ENCODE data around the gene CEP128. TPM values are rescaled to one million over a fixed set of nuclear protein-coding genes. Genes with fewer than 3 reads are reported as not detected.

CEP128 gene
- total RNA-seq, 1 experiment from 2014 or later: 27.3 TPM

GRCh38 chr14:80518173-80518572 is 423.4 kb downstream of the CEP128 start:
- Histone ChIP-seq H3K9me3 (ENCODE audit: low read depth, low read length, poor library complexity, severe bottlenecking) (no peaks in the 10 kb centered on the region), H3K27me3 (replicated peaks; ENCODE audit: insufficient read depth, low read depth, low read length, poor library complexity) (no peaks in the 10 kb centered on the region), H3K27ac (ENCODE audit: low read depth, low read length, poor library complexity, severe bottlenecking) (no peak overlapping the region), H3K36me3 (ENCODE audit: insufficient read depth, low read length, poor library complexity, severe bottlenecking) (no peaks in the 10 kb centered on the region), H3K4me1 (ENCODE audit: insufficient read depth, low read length, poor library complexity, severe bottlenecking) (no peaks in the 10 kb centered on the region), H3K4me3 (ENCODE audit: low read depth, low read length, poor library complexity, severe bottlenecking) (no peak overlapping the region)
- ChIA-PET CTCF (no interaction called here), POLR2A (ENCODE audit: low non-redundant PET) (no interaction called here)
- no TSS peak for BruUV-seq (replicated peaks)
- intact Hi-C loops (cut with micrococcal nuclease; ENCODE audit: unreplicated experiment): no loop called here
- no peak for DNase-seq (ENCODE audit: low spot score)
- TF ChIP-seq CTCF (conservative IDR thresholded peaks at IDR 0.05; ENCODE audit: low read depth, low read length) (no peak), EZH2 (IDR thresholded peaks at IDR 0.05; ENCODE audit: borderline replicate concordance, low read depth, low read length, poor library complexity, severe bottlenecking) (no peak)

- Histone ChIP-seq H3K27ac (ENCODE audit: low read depth, low read length, poor library complexity, severe bottlenecking) (no peak overlapping the region), H3K4me3 (ENCODE audit: low read depth, low read length, poor library complexity, severe bottlenecking) (no peak overlapping the region), H3K4me1 (ENCODE audit: insufficient read depth, low read length, poor library complexity, severe bottlenecking) (no peaks in the 10 kb centered on the region), H3K27me3 (replicated peaks; ENCODE audit: insufficient read depth, low read depth, low read length, poor library complexity) (no peaks in the 10 kb centered on the region), H3K36me3 (ENCODE audit: insufficient read depth, low read length, poor library complexity, severe bottlenecking) (no peaks in the 10 kb centered on the region), H3K9me3 (ENCODE audit: low read depth, low read length, poor library complexity, severe bottlenecking) (no peaks in the 10 kb centered on the region)
- CTCF ChIA-PET: no interaction called here
- TF ChIP-seq EZH2 (IDR thresholded peaks at IDR 0.05; ENCODE audit: borderline replicate concordance, low read depth, low read length, poor library complexity, severe bottlenecking) (no peak), CTCF (conservative IDR thresholded peaks at IDR 0.05; ENCODE audit: low read depth, low read length) (no peak)
- no TSS peak for BruUV-seq (replicated peaks)
- intact Hi-C loops (cut with micrococcal nuclease; ENCODE audit: unreplicated experiment): no loop called here
- DNase-seq (ENCODE audit: low spot score): no peak
- POLR2A ChIA-PET (ENCODE audit: low non-redundant PET): no interaction called here
Observed at GRCh38 chr14:80507292-80507869, 434.2 kb downstream of the CEP128 start.

- POLR2A ChIA-PET (ENCODE audit: low non-redundant PET): no interaction called here
- Histone ChIP-seq H3K4me1 (ENCODE audit: insufficient read depth, low read length, poor library complexity, severe bottlenecking) (no peaks in the 10 kb centered on the region), H3K36me3 (ENCODE audit: insufficient read depth, low read length, poor library complexity, severe bottlenecking) (no peaks in the 10 kb centered on the region), H3K27ac (ENCODE audit: low read depth, low read length, poor library complexity, severe bottlenecking) (no peak overlapping the region), H3K4me3 (ENCODE audit: low read depth, low read length, poor library complexity, severe bottlenecking) (no peak overlapping the region), H3K27me3 (replicated peaks; ENCODE audit: insufficient read depth, low read depth, low read length, poor library complexity) (no peaks in the 10 kb centered on the region), H3K9me3 (ENCODE audit: low read depth, low read length, poor library complexity, severe bottlenecking) (no peaks in the 10 kb centered on the region)
- no TSS peak for BruUV-seq (replicated peaks)
- no peak for DNase-seq (ENCODE audit: low spot score)
- CTCF ChIA-PET: no interaction called here
- intact Hi-C loops (cut with micrococcal nuclease; ENCODE audit: unreplicated experiment): no loop called here
- TF ChIP-seq EZH2 (IDR thresholded peaks at IDR 0.05; ENCODE audit: borderline replicate concordance, low read depth, low read length, poor library complexity, severe bottlenecking) (no peak), CTCF (conservative IDR thresholded peaks at IDR 0.05; ENCODE audit: low read depth, low read length) (no peak)
Observed at GRCh38 chr14:80504781-80505180, 436.8 kb downstream of the CEP128 start.

Measured in A673 (cell line).